ENCODE results near the gene SPAG17.

DNA sequence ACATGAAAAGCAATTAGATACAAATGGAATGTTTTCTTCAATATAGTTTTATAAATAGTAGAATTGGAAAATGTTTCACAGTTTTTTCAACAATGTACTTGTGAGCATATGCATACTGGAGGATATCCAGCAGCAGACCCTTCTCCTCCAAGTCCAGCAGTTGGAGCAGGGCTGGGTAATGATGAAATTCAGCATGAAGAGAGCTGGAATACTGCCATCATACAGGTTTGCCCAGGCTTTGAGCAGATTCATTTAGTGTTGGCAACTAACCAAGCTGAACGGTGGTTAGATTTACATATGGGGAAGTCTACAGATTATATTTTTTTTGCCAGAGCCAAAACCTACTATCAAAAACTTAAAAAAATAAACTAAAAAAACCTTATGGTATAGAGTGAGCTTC lies 217.1 kb downstream of the SPAG17 start:
- TF ChIP-seq, protein P1, sequence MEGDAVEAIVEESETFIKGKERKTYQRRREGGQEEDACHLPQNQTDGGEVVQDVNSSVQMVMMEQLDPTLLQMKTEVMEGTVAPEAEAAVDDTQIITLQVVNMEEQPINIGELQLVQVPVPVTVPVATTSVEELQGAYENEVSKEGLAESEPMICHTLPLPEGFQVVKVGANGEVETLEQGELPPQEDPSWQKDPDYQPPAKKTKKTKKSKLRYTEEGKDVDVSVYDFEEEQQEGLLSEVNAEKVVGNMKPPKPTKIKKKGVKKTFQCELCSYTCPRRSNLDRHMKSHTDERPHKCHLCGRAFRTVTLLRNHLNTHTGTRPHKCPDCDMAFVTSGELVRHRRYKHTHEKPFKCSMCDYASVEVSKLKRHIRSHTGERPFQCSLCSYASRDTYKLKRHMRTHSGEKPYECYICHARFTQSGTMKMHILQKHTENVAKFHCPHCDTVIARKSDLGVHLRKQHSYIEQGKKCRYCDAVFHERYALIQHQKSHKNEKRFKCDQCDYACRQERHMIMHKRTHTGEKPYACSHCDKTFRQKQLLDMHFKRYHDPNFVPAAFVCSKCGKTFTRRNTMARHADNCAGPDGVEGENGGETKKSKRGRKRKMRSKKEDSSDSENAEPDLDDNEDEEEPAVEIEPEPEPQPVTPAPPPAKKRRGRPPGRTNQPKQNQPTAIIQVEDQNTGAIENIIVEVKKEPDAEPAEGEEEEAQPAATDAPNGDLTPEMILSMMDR (conservative IDR thresholded peaks at IDR 0.05; ENCODE audit: low read length) = no peak
- TF ChIP-seq EZH2phosphoT487 (IDR thresholded peaks at IDR 0.05; ENCODE audit: borderline replicate concordance, low read depth, low read length) = no peak

Data from OCI-LY7 (cell line).